Liver (tissue), 9 donors: ENCODE data around the gene VWCE. TPM values are rescaled to one million over a fixed set of nuclear protein-coding genes. Genes with fewer than 3 reads are reported as not detected.

Experiments used
- DNase-seq: peaks from one replicate; pipeline ENCODE4 v3.0.0-alpha.2; 2017; ENCODE audit warnings: low spot score
- H3K27ac ChIP-seq, 2 donors: one replicate each; pipeline ENCODE4 v1.7.0; 2013; ENCODE audit warnings: inconsistent platforms in 2 of 2, low read length in 2 of 2, control low read depth in 1 of 2, low read depth in 1 of 2, mild to moderate bottlenecking in 1 of 2
- H3K27me3 ChIP-seq, 4 donors: one replicate each; pipeline versions ENCODE4 v1.6.1 to v1.7.0; 2013; ENCODE audit warnings: low read length in 3 of 4, inconsistent platforms in 1 of 4, mild to moderate bottlenecking in 1 of 4, moderate library complexity in 1 of 4; ENCODE audit not compliant: control insufficient read depth in 4 of 4, insufficient read depth in 4 of 4
- H3K36me3 ChIP-seq, 4 donors: one replicate each; pipeline versions ENCODE4 v1.6.1 to v1.7.0; 2013; ENCODE audit warnings: low read length in 3 of 4, mild to moderate bottlenecking in 3 of 4, low read depth in 1 of 4, moderate library complexity in 1 of 4; ENCODE audit not compliant: control insufficient read depth in 4 of 4, insufficient read depth in 3 of 4
- H3K4me1 ChIP-seq, 4 donors: one replicate each; pipeline versions ENCODE4 v1.6.1 to v1.7.0; 2013; ENCODE audit warnings: low read length in 3 of 4, mild to moderate bottlenecking in 3 of 4, moderate library complexity in 1 of 4; ENCODE audit not compliant: control insufficient read depth in 4 of 4, insufficient read depth in 4 of 4
- H3K4me3 ChIP-seq, 3 donors: one replicate each; pipeline versions ENCODE4 v1.6.1 to v1.7.0; 2013; ENCODE audit warnings: low read length in 3 of 3, control low read depth in 1 of 3, low read depth in 1 of 3, mild to moderate bottlenecking in 1 of 3
- H3K9ac ChIP-seq, 2 donors: one replicate each; pipeline ENCODE4 v1.7.0; 2013; ENCODE audit warnings: low read length in 2 of 2, mild to moderate bottlenecking in 2 of 2, moderate library complexity in 2 of 2, control low read depth in 1 of 2, low read depth in 1 of 2
- H3K9me3 ChIP-seq, 4 donors: one replicate each; pipeline versions ENCODE4 v1.6.1 to v1.7.0; 2013; ENCODE audit warnings: low read length in 3 of 4; ENCODE audit not compliant: control insufficient read depth in 4 of 4
- EGR1 ChIP-seq, 2 donors: IDR thresholded peaks; 2 replicates each; pipeline ENCODE4 v1.6.1; 2016 to 2018; ENCODE audit warnings: antibody characterized with exemption in 2 of 2, low read depth in 2 of 2
- FOXA1 ChIP-seq: IDR thresholded peaks from 2 replicates; pipeline ENCODE4 v1.6.1; 2016; ENCODE audit warnings: antibody characterized with exemption
- FOXA2 ChIP-seq: IDR thresholded peaks from 2 replicates; pipeline ENCODE4 v1.6.1; 2016; ENCODE audit warnings: antibody characterized with exemption
- GABPA ChIP-seq, 2 donors: IDR thresholded peaks in 1 of 2; conservative IDR thresholded peaks in 1 of 2; 2 replicates each; pipeline ENCODE4 v1.6.1; 2016; ENCODE audit warnings: antibody characterized with exemption in 2 of 2, mild to moderate bottlenecking in 1 of 2, moderate library complexity in 1 of 2
- HNF4A ChIP-seq, 2 donors: conservative IDR thresholded peaks; 2 replicates each; pipeline ENCODE4 v1.6.1; 2016; ENCODE audit warnings: antibody characterized with exemption in 2 of 2, mild to moderate bottlenecking in 2 of 2
- HNF4G ChIP-seq: IDR thresholded peaks from 2 replicates; pipeline ENCODE4 v1.6.1; 2016; ENCODE audit warnings: antibody characterized with exemption
- JUND ChIP-seq, 2 donors: IDR thresholded peaks; 2 replicates each; pipeline ENCODE4 v1.6.1; 2016; ENCODE audit warnings: antibody characterized with exemption in 2 of 2
- NR2F2 ChIP-seq: IDR thresholded peaks from 2 replicates; pipeline ENCODE4 v1.6.1; 2016; ENCODE audit warnings: antibody characterized with exemption
- RAD21 ChIP-seq, 2 donors: IDR thresholded peaks; 2 replicates each; pipeline ENCODE4 v1.6.1; 2016; ENCODE audit warnings: antibody characterized with exemption in 2 of 2, mild to moderate bottlenecking in 2 of 2
- RXRA ChIP-seq, 2 donors: IDR thresholded peaks; 2 replicates each; pipeline ENCODE4 v1.6.1; 2017 to 2018; ENCODE audit warnings: antibody characterized with exemption in 2 of 2, mild to moderate bottlenecking in 1 of 2
- SP1 ChIP-seq: IDR thresholded peaks from 2 replicates; pipeline ENCODE4 v1.6.1; 2018; ENCODE audit warnings: antibody characterized with exemption, mild to moderate bottlenecking
- TAF1 ChIP-seq: conservative IDR thresholded peaks from 2 replicates; pipeline ENCODE4 v1.6.1; 2016; ENCODE audit warnings: antibody characterized with exemption, mild to moderate bottlenecking
- YY1 ChIP-seq: IDR thresholded peaks from 2 replicates; pipeline ENCODE4 v1.6.1; 2016; ENCODE audit warnings: antibody characterized with exemption, mild to moderate bottlenecking
- WGBS: extraction: QIAGEN DNeasy Blood & Tissue Kit; methylation state at CpG from one replicate; pipeline ENCODE4 v1.1.7; 2013; 5-methylcytosine and 5-hydroxymethylcytosine counted together
- polyA plus RNA-seq, 2 donors: library from polyadenylated mRNA; stranded (reverse) in 1 of 2; unstranded in 1 of 2; fragments of 200-250 nt in 1 of 2; fragments of >200 nt in 1 of 2; fragmentation: Nextera tagmentation in 1 of 2; extraction: Ambion mirVana in 1 of 2; gene quantifications; one replicate each; pipeline versions ENCODE4 v1.2.1 to v1.2.3, GENCODE V29; 2013 to 2015
- total RNA-seq, 2 donors: library from RNA; depleted of rRNA; stranded (reverse); fragments of >200 nt; gene quantifications; one replicate each; pipeline ENCODE4 v1.2.3, GENCODE V29; 2014
- TF ChIP-seq, protein P1 (sequence below): IDR thresholded peaks from 2 replicates; pipeline ENCODE4 v1.6.1; 2016; ENCODE audit warnings: antibody characterized with exemption
- TF ChIP-seq, protein P2 (sequence below): IDR thresholded peaks from 2 replicates; pipeline ENCODE4 v1.6.1; 2016; ENCODE audit warnings: antibody characterized with exemption
- TF ChIP-seq, protein P3 (sequence below): IDR thresholded peaks from 2 replicates; pipeline ENCODE4 v1.6.1; 2016; ENCODE audit warnings: antibody characterized with exemption, mild to moderate bottlenecking
- TF ChIP-seq, protein P4 (sequence below): fragments of 150-350 bp; IDR thresholded peaks from 2 replicates; pipeline ENCODE4 v1.5.1; 2017; ENCODE audit warnings: improper control_type of control experiment, low read depth, low read length; ENCODE audit not compliant: missing input control
- TF ChIP-seq, protein P5 (sequence below): IDR thresholded peaks from 2 replicates; pipeline ENCODE4 v1.6.1; 2016; ENCODE audit warnings: antibody characterized with exemption
- donor health status: healthy.
- donor health status: healthy.
- donor health status: healthy.
- donor health status: healthy.
- donor health status: healthy.

Gene VWCE
- total and polyA plus RNA-seq, 4 donors, result 1.9 to 6.0 (median 2.7) TPM

DNA sequence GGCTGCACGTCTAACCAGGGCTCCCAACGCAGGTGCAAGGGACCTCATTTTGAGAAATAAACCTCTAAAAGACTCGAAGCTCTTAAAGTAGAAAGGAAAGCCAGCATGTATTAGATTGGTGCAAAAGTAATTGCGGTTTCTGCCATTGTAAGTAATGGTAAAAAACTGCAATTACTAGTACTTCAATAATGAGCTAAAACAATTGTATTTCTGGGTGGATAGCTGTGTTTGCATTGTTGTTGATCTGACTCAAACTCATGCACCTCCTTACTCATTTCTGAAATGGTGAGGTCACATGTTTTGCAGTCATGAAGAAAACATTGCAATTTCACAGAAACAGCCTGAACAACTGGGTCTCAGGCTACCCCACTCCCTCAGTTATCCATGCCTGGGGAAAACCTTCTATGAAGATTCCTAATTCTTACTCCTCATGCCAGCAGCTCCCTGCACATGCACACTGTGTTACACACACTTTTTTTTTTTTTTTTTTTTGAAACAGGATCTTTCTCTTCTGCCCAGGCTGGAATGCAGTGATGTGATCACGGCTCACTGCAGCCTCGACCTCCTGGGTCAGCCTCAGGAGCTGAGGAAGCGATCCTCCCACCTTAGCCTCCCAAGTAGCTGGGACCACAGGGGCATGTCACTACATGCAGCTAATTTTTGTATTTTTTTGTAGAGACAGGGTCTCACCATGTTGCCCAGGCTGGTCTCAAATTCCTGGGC lies 24.6 kb downstream of the VWCE start:
- TF ChIP-seq SP1 (no peak), YY1 (no peak), GABPA (IDR thresholded peaks at IDR 0.05 in 1 of 2, conservative IDR thresholded peaks at IDR 0.05 in 1 of 2) (no peak), HNF4G (no peak), RAD21 (IDR thresholded peaks at IDR 0.05) (no peak), RXRA (IDR thresholded peaks at IDR 0.05) (no peak), EGR1 (IDR thresholded peaks at IDR 0.05; ENCODE audit: low read depth in 2 of 2) (no peak), FOXA1 (no peak), NR2F2 (no peak), FOXA2 (no peak), HNF4A (conservative IDR thresholded peaks at IDR 0.05) (no peak), TAF1 (no peak), JUND (IDR thresholded peaks at IDR 0.05) (no peak)
- TF ChIP-seq, protein P1, sequence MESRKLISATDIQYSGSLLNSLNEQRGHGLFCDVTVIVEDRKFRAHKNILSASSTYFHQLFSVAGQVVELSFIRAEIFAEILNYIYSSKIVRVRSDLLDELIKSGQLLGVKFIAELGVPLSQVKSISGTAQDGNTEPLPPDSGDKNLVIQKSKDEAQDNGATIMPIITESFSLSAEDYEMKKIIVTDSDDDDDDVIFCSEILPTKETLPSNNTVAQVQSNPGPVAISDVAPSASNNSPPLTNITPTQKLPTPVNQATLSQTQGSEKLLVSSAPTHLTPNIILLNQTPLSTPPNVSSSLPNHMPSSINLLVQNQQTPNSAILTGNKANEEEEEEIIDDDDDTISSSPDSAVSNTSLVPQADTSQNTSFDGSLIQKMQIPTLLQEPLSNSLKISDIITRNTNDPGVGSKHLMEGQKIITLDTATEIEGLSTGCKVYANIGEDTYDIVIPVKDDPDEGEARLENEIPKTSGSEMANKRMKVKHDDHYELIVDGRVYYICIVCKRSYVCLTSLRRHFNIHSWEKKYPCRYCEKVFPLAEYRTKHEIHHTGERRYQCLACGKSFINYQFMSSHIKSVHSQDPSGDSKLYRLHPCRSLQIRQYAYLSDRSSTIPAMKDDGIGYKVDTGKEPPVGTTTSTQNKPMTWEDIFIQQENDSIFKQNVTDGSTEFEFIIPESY, result no peak
- TF ChIP-seq, protein P2, sequence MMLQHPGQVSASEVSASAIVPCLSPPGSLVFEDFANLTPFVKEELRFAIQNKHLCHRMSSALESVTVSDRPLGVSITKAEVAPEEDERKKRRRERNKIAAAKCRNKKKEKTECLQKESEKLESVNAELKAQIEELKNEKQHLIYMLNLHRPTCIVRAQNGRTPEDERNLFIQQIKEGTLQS, result no peak
- TF ChIP-seq, protein P3, sequence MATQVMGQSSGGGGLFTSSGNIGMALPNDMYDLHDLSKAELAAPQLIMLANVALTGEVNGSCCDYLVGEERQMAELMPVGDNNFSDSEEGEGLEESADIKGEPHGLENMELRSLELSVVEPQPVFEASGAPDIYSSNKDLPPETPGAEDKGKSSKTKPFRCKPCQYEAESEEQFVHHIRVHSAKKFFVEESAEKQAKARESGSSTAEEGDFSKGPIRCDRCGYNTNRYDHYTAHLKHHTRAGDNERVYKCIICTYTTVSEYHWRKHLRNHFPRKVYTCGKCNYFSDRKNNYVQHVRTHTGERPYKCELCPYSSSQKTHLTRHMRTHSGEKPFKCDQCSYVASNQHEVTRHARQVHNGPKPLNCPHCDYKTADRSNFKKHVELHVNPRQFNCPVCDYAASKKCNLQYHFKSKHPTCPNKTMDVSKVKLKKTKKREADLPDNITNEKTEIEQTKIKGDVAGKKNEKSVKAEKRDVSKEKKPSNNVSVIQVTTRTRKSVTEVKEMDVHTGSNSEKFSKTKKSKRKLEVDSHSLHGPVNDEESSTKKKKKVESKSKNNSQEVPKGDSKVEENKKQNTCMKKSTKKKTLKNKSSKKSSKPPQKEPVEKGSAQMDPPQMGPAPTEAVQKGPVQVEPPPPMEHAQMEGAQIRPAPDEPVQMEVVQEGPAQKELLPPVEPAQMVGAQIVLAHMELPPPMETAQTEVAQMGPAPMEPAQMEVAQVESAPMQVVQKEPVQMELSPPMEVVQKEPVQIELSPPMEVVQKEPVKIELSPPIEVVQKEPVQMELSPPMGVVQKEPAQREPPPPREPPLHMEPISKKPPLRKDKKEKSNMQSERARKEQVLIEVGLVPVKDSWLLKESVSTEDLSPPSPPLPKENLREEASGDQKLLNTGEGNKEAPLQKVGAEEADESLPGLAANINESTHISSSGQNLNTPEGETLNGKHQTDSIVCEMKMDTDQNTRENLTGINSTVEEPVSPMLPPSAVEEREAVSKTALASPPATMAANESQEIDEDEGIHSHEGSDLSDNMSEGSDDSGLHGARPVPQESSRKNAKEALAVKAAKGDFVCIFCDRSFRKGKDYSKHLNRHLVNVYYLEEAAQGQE, result no peak
- TF ChIP-seq, protein P4, sequence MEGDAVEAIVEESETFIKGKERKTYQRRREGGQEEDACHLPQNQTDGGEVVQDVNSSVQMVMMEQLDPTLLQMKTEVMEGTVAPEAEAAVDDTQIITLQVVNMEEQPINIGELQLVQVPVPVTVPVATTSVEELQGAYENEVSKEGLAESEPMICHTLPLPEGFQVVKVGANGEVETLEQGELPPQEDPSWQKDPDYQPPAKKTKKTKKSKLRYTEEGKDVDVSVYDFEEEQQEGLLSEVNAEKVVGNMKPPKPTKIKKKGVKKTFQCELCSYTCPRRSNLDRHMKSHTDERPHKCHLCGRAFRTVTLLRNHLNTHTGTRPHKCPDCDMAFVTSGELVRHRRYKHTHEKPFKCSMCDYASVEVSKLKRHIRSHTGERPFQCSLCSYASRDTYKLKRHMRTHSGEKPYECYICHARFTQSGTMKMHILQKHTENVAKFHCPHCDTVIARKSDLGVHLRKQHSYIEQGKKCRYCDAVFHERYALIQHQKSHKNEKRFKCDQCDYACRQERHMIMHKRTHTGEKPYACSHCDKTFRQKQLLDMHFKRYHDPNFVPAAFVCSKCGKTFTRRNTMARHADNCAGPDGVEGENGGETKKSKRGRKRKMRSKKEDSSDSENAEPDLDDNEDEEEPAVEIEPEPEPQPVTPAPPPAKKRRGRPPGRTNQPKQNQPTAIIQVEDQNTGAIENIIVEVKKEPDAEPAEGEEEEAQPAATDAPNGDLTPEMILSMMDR, result no peak
- TF ChIP-seq, protein P5, sequence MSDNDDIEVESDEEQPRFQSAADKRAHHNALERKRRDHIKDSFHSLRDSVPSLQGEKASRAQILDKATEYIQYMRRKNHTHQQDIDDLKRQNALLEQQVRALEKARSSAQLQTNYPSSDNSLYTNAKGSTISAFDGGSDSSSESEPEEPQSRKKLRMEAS, result no peak
- H3K4me1 ChIP-seq, result peaks cover under 1 to 7% (median 4%) of the 10 kb centered on the region in 4 donors

More for the DNA sequence above, 24.6 kb downstream of the VWCE start:
- no peaks in the 10 kb centered on the region for H3K27me3 ChIP-seq
- no peaks in the 10 kb centered on the region for H3K9me3 ChIP-seq
- no peak overlapping the region for H3K4me3 ChIP-seq
- H3K27ac ChIP-seq, result no peak overlapping the region
- H3K36me3 ChIP-seq, result no peaks in the 10 kb centered on the region
- H3K9ac ChIP-seq, result no peak overlapping the region
- 94% methylated on average over 7 of the region's 7 CpGs for WGBS
- no peak for DNase-seq
